ENCODE results near the gene GATA2.

DNA sequence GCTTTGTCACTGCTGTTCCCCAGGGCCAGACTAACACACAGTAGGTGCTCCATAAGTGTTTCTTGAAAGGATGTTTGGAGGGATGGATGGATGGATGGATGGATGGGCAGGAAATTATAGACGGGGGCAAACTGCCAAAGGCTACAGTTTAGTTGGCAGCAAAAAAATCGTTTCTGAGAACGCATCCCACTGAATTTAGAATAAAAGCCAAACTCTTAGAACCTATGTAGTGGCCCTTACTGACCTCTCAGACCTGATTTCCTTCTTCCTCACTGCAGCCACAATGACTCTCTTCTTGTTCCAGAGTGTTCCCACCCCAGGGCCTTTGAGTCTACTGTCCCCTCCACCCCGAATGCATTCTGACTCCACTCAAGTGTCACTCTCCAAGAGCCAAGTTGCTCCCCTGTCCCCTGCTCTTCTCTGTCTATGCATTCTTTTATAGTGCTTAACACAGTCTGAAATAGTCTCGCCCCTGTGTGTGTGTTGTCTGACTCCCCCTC lies 5.2 kb upstream of the GATA2 start:
- TF ChIP-seq, protein P1, sequence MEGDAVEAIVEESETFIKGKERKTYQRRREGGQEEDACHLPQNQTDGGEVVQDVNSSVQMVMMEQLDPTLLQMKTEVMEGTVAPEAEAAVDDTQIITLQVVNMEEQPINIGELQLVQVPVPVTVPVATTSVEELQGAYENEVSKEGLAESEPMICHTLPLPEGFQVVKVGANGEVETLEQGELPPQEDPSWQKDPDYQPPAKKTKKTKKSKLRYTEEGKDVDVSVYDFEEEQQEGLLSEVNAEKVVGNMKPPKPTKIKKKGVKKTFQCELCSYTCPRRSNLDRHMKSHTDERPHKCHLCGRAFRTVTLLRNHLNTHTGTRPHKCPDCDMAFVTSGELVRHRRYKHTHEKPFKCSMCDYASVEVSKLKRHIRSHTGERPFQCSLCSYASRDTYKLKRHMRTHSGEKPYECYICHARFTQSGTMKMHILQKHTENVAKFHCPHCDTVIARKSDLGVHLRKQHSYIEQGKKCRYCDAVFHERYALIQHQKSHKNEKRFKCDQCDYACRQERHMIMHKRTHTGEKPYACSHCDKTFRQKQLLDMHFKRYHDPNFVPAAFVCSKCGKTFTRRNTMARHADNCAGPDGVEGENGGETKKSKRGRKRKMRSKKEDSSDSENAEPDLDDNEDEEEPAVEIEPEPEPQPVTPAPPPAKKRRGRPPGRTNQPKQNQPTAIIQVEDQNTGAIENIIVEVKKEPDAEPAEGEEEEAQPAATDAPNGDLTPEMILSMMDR (IDR thresholded peaks at IDR 0.05) = peak; percentile 32
- no peak for TF ChIP-seq EZH2 (IDR thresholded peaks at IDR 0.05; ENCODE audit: borderline replicate concordance, insufficient read depth, low read depth, low read length, poor library complexity, severe bottlenecking)

All from B cell (primary cell).